ENCODE results near the gene IKBIP.
A peak's percentile ranks its signal among the peaks of the same experiment; 100 is the strongest.

The IKBIP gene, protein sequence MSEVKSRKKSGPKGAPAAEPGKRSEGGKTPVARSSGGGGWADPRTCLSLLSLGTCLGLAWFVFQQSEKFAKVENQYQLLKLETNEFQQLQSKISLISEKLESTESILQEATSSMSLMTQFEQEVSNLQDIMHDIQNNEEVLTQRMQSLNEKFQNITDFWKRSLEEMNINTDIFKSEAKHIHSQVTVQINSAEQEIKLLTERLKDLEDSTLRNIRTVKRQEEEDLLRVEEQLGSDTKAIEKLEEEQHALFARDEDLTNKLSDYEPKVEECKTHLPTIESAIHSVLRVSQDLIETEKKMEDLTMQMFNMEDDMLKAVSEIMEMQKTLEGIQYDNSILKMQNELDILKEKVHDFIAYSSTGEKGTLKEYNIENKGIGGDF

DNA sequence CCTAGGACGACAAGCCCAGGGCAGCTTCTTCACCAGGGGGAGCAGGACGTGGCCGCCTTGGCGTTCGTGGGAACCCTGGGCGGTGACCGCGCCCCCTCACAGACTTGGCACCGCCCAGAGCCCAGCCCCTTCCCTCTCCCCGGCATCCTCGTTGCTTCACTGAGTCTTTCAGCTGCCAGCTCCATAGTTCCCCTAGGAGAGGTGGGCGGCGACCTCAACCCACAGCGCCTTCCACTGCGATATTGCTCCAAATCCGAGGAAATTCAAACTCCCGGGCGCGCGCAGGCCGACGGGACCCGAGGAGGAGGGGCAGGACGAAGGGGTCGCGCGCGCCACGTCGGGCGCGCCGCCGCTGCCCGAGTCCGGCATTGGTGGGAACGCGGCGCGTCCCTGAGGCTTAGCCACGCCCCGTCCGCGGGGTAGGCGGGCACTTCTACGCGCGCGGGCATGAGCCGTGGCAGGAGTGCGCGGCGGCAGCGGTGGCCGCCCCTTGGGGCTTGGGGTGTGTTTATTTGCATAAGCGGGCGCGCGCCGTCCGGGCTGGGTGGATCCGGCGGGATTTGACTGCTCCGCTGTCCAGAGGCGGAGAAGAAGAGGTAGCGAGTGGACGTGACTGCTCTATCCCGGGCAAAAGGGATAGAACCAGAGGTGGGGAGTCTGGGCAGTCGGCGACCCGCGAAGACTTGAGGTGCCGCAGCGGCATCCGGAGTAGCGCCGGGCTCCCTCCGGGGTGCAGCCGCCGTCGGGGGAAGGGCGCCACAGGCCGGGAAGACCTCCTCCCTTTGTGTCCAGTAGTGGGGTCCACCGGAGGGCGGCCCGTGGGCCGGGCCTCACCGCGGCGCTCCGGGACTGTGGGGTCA is at the start of gene IKBIP, which contains the start of gene APAF1:
TSS of gene IKBIP (minus strand) at position 77 of the 860 bp plus-strand sequence. CDS start 87 bp downstream, outside the sequence.
TSS of gene APAF1 (plus strand) at position 579 of the 860 bp plus-strand sequence. CDS start 3,070 bp downstream, outside the sequence.
- peak within 1 kb of the TSS; percentile 65 for H3K9ac ChIP-seq (ENCODE audit: low read length)
- H3K4me3 ChIP-seq (ENCODE audit: low read length): peak within 1 kb of the TSS; percentile 80
- peaks cover 3% of the 10 kb centered on the region for H3K4me1 ChIP-seq (ENCODE audit: control insufficient read depth, low read depth, low read length)
- H3K27me3 ChIP-seq (ENCODE audit: control insufficient read depth, insufficient read depth, low read length): peaks cover 7% of the 10 kb centered on the region
- no peak within 1 kb of the TSS for H3K27ac ChIP-seq (ENCODE audit: low read length)
- no peaks in the 10 kb centered on the region for H3K9me3 ChIP-seq (ENCODE audit: control insufficient read depth, low read depth, low read length)
- H3K36me3 ChIP-seq (ENCODE audit: control insufficient read depth, low read depth, low read length): peaks cover 13% of the 10 kb centered on the region

DNA sequence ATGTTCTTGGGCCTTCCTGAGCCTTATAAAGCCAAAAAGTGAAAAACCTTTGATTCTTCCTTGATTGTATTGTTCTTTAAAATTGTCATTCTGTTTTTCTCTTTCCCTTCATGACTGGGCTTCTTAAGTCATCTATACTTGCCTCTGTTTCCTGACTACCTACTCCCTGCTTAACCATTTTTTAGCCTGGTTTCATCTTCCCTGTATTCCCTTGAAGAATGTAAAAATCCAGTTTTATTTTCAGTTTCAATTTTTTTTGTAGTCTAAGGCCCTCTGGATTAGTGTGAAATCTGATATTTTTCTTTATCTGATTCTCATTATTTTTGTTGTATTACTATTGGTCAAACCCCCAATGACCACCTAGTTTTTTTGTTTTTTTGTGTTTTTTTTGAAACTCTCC is 46.8 kb upstream of the IKBIP start:
- H3K36me3 ChIP-seq (ENCODE audit: control insufficient read depth, low read depth, low read length): peaks cover 3% of the 10 kb centered on the region
- H3K9me3 ChIP-seq (ENCODE audit: control insufficient read depth, low read depth, low read length): no peaks in the 10 kb centered on the region
- H3K27me3 ChIP-seq (ENCODE audit: control insufficient read depth, insufficient read depth, low read length): no peaks in the 10 kb centered on the region
- H3K27ac ChIP-seq (ENCODE audit: low read length): no peak overlapping the region
- H3K4me3 ChIP-seq (ENCODE audit: low read length): no peak overlapping the region
- H3K9ac ChIP-seq (ENCODE audit: low read length): no peak overlapping the region
- H3K4me1 ChIP-seq (ENCODE audit: control insufficient read depth, low read depth, low read length): peaks cover 11% of the 10 kb centered on the region

DNA sequence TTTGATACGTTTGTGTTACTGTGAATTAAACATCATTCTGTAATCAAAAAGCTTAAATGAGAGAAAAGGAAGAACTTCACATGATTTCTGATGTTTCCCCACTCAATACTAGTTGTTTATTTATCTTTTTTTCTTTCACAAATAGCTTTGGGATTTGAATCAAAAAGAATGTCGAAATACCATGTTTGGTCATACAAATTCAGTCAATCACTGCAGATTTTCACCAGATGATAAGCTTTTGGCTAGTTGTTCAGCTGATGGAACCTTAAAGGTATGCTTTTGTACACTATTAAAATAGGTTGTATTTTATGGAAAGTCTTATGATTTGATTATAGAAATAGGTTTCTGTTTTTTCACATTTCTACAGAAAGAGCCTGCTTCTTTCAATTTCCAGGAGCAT is 42.0 kb upstream of the IKBIP start:
- Histone ChIP-seq H3K27me3 (ENCODE audit: control insufficient read depth, insufficient read depth, low read length) (no peaks in the 10 kb centered on the region), H3K9me3 (ENCODE audit: control insufficient read depth, low read depth, low read length) (no peaks in the 10 kb centered on the region), H3K27ac (ENCODE audit: low read length) (no peak overlapping the region), H3K4me1 (ENCODE audit: control insufficient read depth, low read depth, low read length) (no peaks in the 10 kb centered on the region), H3K9ac (ENCODE audit: low read length) (no peak overlapping the region), H3K4me3 (ENCODE audit: low read length) (no peak overlapping the region), H3K36me3 (ENCODE audit: control insufficient read depth, low read depth, low read length) (peaks cover 19% of the 10 kb centered on the region)

DNA sequence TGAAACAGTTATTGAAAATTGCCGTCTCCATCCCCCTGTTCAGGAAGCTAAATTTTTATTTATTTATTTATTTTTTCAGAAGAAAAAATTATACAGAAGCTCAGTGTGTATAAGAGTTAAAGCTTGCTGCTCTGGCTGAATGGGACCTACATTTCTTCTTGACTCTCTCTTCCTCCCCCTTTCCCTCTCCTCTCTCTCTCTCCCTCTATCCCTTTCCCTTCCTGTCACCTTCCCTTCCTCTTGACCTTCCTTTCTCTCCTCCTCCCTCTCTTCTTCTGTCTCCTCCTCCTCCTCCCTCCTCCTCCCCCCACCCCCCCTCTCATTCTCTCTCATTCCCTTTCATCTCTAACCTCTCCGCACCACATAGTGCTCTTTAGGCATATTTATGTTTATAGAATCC is 39.6 kb upstream of the IKBIP start:
- Histone ChIP-seq H3K9ac (ENCODE audit: low read length) (no peak overlapping the region), H3K9me3 (ENCODE audit: control insufficient read depth, low read depth, low read length) (no peaks in the 10 kb centered on the region), H3K27me3 (ENCODE audit: control insufficient read depth, insufficient read depth, low read length) (no peaks in the 10 kb centered on the region), H3K4me1 (ENCODE audit: control insufficient read depth, low read depth, low read length) (no peaks in the 10 kb centered on the region), H3K27ac (ENCODE audit: low read length) (no peak overlapping the region), H3K4me3 (ENCODE audit: low read length) (no peak overlapping the region), H3K36me3 (ENCODE audit: control insufficient read depth, low read depth, low read length) (peaks cover 33% of the 10 kb centered on the region)

DNA sequence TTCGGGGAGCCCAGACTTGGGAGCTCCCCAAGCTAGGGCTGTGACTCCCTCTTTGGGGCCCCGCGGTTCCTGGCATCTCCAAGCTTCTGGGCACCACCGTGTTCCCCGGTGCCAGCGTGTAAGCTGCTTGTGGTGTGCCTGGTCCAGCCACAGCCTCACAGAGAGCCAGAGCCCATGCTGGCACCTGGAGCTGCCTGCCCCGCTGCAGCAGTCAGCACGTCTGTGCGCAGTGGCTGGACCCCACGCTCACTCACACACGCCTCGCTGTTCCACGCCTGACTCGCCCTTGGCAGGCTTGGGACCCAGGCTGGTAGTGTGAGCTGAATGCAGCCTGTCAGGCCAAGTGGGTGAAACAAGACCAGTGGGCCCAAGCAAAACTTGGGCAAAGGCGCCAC is 35.0 kb upstream of the IKBIP start:
- Histone ChIP-seq H3K27me3 (ENCODE audit: control insufficient read depth, insufficient read depth, low read length) (no peaks in the 10 kb centered on the region), H3K9ac (ENCODE audit: low read length) (no peak overlapping the region), H3K4me3 (ENCODE audit: low read length) (no peak overlapping the region), H3K9me3 (ENCODE audit: control insufficient read depth, low read depth, low read length) (no peaks in the 10 kb centered on the region), H3K36me3 (ENCODE audit: control insufficient read depth, low read depth, low read length) (peaks cover 30% of the 10 kb centered on the region), H3K4me1 (ENCODE audit: control insufficient read depth, low read depth, low read length) (no peaks in the 10 kb centered on the region), H3K27ac (ENCODE audit: low read length) (no peak overlapping the region)

DNA sequence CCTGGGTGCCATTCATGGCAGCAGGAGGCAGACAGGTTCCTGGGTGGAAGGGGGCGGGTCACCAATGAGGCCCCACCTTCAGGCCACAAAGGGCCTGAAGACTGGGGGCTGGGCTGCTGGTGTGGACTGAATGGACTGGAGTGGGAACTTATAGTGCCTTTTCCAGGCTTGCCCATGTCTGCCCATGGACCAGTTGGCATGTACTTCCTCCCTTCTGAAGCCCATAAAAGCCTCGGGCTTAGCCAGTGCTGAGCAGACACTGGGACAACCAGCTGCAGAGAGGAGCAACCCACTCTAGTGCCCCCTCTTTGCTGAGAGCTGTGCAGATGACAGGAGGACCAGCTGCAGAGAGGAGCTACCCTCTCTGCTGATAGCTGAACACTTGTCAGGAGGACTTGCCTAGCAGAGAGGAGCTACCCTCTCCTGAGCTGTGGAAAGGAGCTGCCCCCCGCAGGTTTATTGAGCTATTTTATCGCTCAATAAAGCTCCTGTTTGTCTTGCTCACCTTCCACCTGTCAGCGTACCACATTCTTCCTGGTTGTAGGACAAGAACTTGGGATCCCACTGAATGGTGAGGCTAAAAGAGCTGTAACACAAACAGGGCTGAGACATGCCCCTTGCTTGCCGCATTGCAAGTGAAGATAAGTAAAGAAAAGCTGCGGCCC is 34.5 kb upstream of the IKBIP start:
- Histone ChIP-seq H3K27me3 (ENCODE audit: control insufficient read depth, insufficient read depth, low read length) (no peaks in the 10 kb centered on the region), H3K36me3 (ENCODE audit: control insufficient read depth, low read depth, low read length) (peaks cover 30% of the 10 kb centered on the region), H3K9ac (ENCODE audit: low read length) (no peak overlapping the region), H3K27ac (ENCODE audit: low read length) (no peak overlapping the region), H3K4me1 (ENCODE audit: control insufficient read depth, low read depth, low read length) (no peaks in the 10 kb centered on the region), H3K4me3 (ENCODE audit: low read length) (no peak overlapping the region), H3K9me3 (ENCODE audit: control insufficient read depth, low read depth, low read length) (no peaks in the 10 kb centered on the region)

DNA sequence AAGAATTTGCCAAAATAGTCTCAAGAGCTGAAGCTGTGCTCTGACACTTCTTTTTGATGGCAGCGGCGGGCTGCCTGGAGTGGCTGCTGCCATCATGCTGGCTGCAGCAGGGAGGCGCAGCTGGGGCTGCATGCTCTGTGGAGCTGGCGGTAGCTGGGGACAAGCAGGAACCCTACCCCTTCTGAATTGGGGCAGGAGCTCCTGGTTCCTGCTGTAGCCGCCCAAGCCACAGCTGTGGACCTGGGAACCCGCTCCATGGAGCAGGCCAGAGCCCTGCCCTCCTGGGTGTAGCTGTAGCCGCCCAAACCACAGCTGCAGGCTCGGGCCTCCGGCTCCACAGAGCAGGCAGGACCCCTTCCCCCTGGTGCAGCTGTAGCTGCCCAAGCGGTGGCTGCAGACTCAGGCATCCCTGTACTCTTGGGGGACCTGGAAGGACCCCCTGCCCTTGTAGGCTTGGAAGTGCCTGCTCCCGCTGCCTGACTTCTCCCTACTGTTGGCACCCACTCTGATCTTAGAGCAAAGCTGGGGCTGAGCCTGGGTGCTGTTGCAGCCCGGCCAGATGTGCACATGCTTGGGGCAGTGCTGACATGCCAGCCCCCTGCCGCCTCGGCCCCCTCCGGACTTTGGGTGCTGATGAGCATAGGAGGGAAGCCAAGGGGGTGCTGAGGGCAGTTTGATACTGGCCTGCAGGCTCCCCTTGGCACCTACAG is 33.8 kb upstream of the IKBIP start:
- no peaks in the 10 kb centered on the region for H3K4me1 ChIP-seq (ENCODE audit: control insufficient read depth, low read depth, low read length)
- H3K27ac ChIP-seq (ENCODE audit: low read length): no peak overlapping the region
- H3K36me3 ChIP-seq (ENCODE audit: control insufficient read depth, low read depth, low read length): peaks cover 26% of the 10 kb centered on the region
- H3K9me3 ChIP-seq (ENCODE audit: control insufficient read depth, low read depth, low read length): no peaks in the 10 kb centered on the region
- no peaks in the 10 kb centered on the region for H3K27me3 ChIP-seq (ENCODE audit: control insufficient read depth, insufficient read depth, low read length)
- H3K9ac ChIP-seq (ENCODE audit: low read length): no peak overlapping the region
- no peak overlapping the region for H3K4me3 ChIP-seq (ENCODE audit: low read length)

DNA sequence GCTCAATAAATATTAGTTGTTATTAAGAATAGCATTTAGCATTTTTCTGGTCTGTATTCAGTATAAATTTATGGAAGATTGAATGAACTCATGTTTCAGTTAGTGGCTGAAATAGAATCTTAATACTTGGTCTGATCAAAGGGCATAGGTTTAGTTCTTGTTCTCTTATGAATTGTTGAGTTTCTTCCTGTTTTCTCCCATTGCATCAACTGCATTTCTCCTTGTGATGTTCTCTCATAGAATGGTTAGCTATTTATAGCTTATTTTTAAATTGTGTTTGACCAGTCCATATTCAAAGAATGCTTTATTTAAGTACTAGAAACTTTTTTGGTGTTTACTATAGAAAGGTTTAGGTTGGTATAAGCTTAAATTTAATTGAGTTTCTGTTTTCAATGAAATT is 30.3 kb upstream of the IKBIP start:
- Histone ChIP-seq H3K9me3 (ENCODE audit: control insufficient read depth, low read depth, low read length) (no peaks in the 10 kb centered on the region), H3K27me3 (ENCODE audit: control insufficient read depth, insufficient read depth, low read length) (no peaks in the 10 kb centered on the region), H3K4me3 (ENCODE audit: low read length) (no peak overlapping the region), H3K4me1 (ENCODE audit: control insufficient read depth, low read depth, low read length) (no peaks in the 10 kb centered on the region), H3K27ac (ENCODE audit: low read length) (no peak overlapping the region), H3K36me3 (ENCODE audit: control insufficient read depth, low read depth, low read length) (no peaks in the 10 kb centered on the region), H3K9ac (ENCODE audit: low read length) (no peak overlapping the region)

DNA sequence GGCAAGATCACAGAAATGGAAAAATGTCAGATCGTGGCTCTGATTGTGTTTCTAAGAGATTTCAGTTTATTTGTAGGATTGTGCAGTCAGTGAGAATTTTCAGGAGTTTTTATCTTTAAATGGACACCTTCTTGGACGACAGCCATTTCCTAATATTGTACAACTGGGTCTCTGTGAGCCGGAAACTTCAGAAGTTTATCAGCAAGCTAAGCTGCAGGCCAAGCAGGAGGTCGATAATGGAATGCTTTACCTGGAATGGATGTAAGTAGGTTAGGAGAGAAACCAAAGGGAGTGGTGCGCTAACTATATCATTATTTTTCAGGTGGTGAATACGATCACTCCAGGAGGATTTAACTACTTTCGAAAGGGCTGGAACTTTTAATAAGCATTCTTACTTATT is 26.9 kb upstream of the IKBIP start:
- H3K9ac ChIP-seq (ENCODE audit: low read length): no peak overlapping the region
- H3K27ac ChIP-seq (ENCODE audit: low read length): no peak overlapping the region
- no peaks in the 10 kb centered on the region for H3K36me3 ChIP-seq (ENCODE audit: control insufficient read depth, low read depth, low read length)
- H3K9me3 ChIP-seq (ENCODE audit: control insufficient read depth, low read depth, low read length): no peaks in the 10 kb centered on the region
- H3K4me1 ChIP-seq (ENCODE audit: control insufficient read depth, low read depth, low read length): no peaks in the 10 kb centered on the region
- H3K27me3 ChIP-seq (ENCODE audit: control insufficient read depth, insufficient read depth, low read length): no peaks in the 10 kb centered on the region
- H3K4me3 ChIP-seq (ENCODE audit: low read length): no peak overlapping the region

DNA sequence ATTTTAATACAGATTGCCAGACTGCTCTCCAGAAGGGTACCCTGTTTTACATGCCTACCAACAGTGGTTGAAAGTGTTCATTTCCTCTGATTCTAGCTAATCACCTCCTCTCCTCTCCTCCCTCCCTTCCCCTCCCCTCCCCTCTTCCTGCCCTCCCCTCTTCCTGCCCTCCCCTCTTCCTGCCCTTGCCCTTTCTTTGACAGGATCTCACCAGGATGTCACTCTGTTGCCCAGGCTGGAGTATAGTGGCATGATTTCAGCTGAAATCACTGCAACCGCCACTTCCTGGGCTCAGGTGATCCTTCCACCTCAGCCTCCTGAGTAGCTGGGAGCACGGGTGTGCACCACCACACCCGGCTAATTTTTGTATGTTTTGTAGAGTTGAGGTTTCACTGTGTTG is 25.2 kb upstream of the IKBIP start:
- peaks cover 5% of the 10 kb centered on the region for H3K36me3 ChIP-seq (ENCODE audit: control insufficient read depth, low read depth, low read length)
- H3K4me3 ChIP-seq (ENCODE audit: low read length): no peak overlapping the region
- H3K27ac ChIP-seq (ENCODE audit: low read length): no peak overlapping the region
- H3K27me3 ChIP-seq (ENCODE audit: control insufficient read depth, insufficient read depth, low read length): no peaks in the 10 kb centered on the region
- H3K9me3 ChIP-seq (ENCODE audit: control insufficient read depth, low read depth, low read length): no peaks in the 10 kb centered on the region
- no peak overlapping the region for H3K9ac ChIP-seq (ENCODE audit: low read length)
- H3K4me1 ChIP-seq (ENCODE audit: control insufficient read depth, low read depth, low read length): no peaks in the 10 kb centered on the region

DNA sequence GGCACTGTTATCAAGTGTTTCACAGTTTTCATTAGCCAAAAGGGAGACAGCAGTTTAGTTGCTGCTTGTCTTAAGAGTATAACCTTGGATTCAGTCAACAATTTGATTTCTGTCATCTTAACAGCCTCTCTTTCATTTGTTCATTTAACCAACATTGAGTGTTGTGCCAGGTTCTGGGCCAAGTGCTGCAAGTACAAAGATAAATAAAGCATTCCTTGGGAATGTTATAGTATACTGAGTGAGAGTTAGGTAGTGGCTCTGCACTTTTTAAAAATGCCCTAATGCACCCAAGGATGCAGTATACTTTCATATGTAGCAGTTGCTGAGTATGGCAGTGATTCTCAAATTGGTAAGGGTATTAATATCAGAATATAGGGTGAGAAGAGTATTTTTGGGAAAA is 15.9 kb upstream of the IKBIP start:
- Histone ChIP-seq H3K4me1 (ENCODE audit: control insufficient read depth, low read depth, low read length) (no peaks in the 10 kb centered on the region), H3K9me3 (ENCODE audit: control insufficient read depth, low read depth, low read length) (no peaks in the 10 kb centered on the region), H3K9ac (ENCODE audit: low read length) (no peak overlapping the region), H3K27me3 (ENCODE audit: control insufficient read depth, insufficient read depth, low read length) (no peaks in the 10 kb centered on the region), H3K4me3 (ENCODE audit: low read length) (no peak overlapping the region), H3K36me3 (ENCODE audit: control insufficient read depth, low read depth, low read length) (peaks cover 6% of the 10 kb centered on the region), H3K27ac (ENCODE audit: low read length) (no peak overlapping the region)
